Endothelial cell (in vitro differentiated cells): ENCODE data around the gene CDH18. TPM values are rescaled to one million over a fixed set of nuclear protein-coding genes. Genes with fewer than 3 reads are reported as not detected.
A peak's percentile ranks its signal among the peaks of the same experiment; 100 is the strongest.

Experiments used
- DNase-seq: peaks from one replicate; pipeline ENCODE4 v3.0.0; 2021; ENCODE audit warnings: low spot score
- H3K27ac Mint-ChIP-seq: one replicate; pipeline ENCODE4 v1.8.0; 2021; ENCODE audit warnings: mixed read lengths, inconsistent platforms; ENCODE audit not compliant: unreplicated experiment
- H3K27me3 Mint-ChIP-seq: one replicate; pipeline ENCODE4 v1.8.0; 2021; ENCODE audit warnings: mild to moderate bottlenecking, moderate library complexity, mixed read lengths, inconsistent platforms; ENCODE audit not compliant: unreplicated experiment
- H3K36me3 Mint-ChIP-seq: one replicate; pipeline ENCODE4 v1.8.0; 2021; ENCODE audit warnings: mild to moderate bottlenecking, low read depth, mixed read lengths, inconsistent platforms; ENCODE audit not compliant: unreplicated experiment
- H3K4me1 Mint-ChIP-seq: one replicate; pipeline ENCODE4 v1.8.0; 2021; ENCODE audit warnings: mild to moderate bottlenecking, mixed read lengths, inconsistent platforms; ENCODE audit not compliant: unreplicated experiment
- H3K4me3 Mint-ChIP-seq: one replicate; pipeline ENCODE4 v1.8.0; 2021; ENCODE audit warnings: mild to moderate bottlenecking, mixed read lengths, inconsistent platforms; ENCODE audit not compliant: unreplicated experiment
- H3K9me3 Mint-ChIP-seq: one replicate; pipeline ENCODE4 v1.8.0; 2021; ENCODE audit warnings: mixed read lengths, inconsistent platforms; ENCODE audit not compliant: unreplicated experiment
- total RNA-seq: library from RNA; stranded (reverse); fragmentation: NEBNext Ultra II Directional; extraction: Animal tissue kit (Norgen Biotek cat#: 25700); gene quantifications from one replicate; pipeline ENCODE4 v1.2.1, GENCODE V29; 2021; ENCODE audit not compliant: unreplicated experiment
- TF ChIP-seq, protein P1 (sequence below): fragments of 200-600 bp; sonication (generic); IDR thresholded peaks from one replicate; pipeline ENCODE4 v1.5.0; 2021; ENCODE audit warnings: antibody characterized with exemption; ENCODE audit not compliant: unreplicated experiment

Gene CDH18
- total RNA-seq, 1 donor from 2014 or later = 0.33 TPM

DNA sequence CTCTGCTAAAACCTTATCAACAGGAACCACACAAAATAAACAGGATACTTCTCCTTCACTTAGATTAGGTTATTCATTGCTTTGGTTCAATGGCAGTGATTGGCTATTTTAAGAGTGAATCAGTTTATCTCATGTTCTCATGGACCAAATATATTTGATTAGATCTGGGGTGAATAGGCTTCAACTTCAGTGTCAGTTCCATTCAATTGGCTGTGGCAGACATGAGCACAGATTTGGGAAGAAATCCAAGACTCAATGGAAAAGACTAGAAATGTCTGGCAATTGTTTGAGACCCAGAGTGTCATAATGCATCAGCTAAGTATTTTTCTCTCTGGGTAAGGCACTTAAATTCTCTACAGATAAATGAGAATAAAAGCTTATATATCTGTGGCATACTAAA, 37.1 kb downstream of the CDH18 start:
- H3K36me3 Mint-ChIP-seq = no peaks in the 10 kb centered on the region
- TF ChIP-seq, protein P1, sequence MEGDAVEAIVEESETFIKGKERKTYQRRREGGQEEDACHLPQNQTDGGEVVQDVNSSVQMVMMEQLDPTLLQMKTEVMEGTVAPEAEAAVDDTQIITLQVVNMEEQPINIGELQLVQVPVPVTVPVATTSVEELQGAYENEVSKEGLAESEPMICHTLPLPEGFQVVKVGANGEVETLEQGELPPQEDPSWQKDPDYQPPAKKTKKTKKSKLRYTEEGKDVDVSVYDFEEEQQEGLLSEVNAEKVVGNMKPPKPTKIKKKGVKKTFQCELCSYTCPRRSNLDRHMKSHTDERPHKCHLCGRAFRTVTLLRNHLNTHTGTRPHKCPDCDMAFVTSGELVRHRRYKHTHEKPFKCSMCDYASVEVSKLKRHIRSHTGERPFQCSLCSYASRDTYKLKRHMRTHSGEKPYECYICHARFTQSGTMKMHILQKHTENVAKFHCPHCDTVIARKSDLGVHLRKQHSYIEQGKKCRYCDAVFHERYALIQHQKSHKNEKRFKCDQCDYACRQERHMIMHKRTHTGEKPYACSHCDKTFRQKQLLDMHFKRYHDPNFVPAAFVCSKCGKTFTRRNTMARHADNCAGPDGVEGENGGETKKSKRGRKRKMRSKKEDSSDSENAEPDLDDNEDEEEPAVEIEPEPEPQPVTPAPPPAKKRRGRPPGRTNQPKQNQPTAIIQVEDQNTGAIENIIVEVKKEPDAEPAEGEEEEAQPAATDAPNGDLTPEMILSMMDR = no peak
- no peaks in the 10 kb centered on the region for H3K9me3 Mint-ChIP-seq
- peak overlapping the region; percentile 86 for H3K27ac Mint-ChIP-seq
- H3K27me3 Mint-ChIP-seq = no peaks in the 10 kb centered on the region
- H3K4me1 Mint-ChIP-seq = peaks cover 15% of the 10 kb centered on the region
- H3K4me3 Mint-ChIP-seq = no peak overlapping the region
- DNase-seq = no peak

GRCh38 chr5:19940192-19940591, 47.8 kb downstream of the CDH18 start:
- no peak overlapping the region for H3K4me3 Mint-ChIP-seq
- TF ChIP-seq, protein P1 = no peak
- peaks cover 5% of the 10 kb centered on the region for H3K4me1 Mint-ChIP-seq
- H3K27me3 Mint-ChIP-seq = no peaks in the 10 kb centered on the region
- H3K9me3 Mint-ChIP-seq = no peaks in the 10 kb centered on the region
- no peaks in the 10 kb centered on the region for H3K36me3 Mint-ChIP-seq
- no peak for DNase-seq
- no peak overlapping the region for H3K27ac Mint-ChIP-seq

DNA sequence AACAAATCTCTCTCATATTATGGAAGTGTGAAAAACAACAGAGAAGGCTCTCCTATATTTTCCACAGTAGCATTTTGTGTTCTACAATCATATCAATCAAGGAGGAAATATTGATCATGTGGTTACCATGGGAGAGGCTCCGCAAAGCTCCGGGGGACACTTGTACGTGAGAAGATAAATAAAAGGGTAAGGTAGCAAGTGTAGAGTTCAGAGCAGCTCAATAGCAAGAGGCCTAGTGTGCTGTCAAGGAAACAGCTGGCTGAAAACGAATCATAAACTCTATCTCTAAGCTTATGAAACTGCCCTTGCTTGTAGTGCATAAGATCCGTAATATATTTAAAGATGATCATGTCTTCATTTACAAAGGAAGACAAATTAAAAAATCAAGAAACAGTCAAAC, 57.5 kb downstream of the CDH18 start:
- peaks cover 20% of the 10 kb centered on the region for H3K4me1 Mint-ChIP-seq
- no peak overlapping the region for H3K4me3 Mint-ChIP-seq
- TF ChIP-seq, protein P1 = no peak
- no peak overlapping the region for H3K27ac Mint-ChIP-seq
- H3K36me3 Mint-ChIP-seq = no peaks in the 10 kb centered on the region
- H3K27me3 Mint-ChIP-seq = no peaks in the 10 kb centered on the region
- DNase-seq = no peak
- no peaks in the 10 kb centered on the region for H3K9me3 Mint-ChIP-seq

GRCh38 chr5:19928562-19929421, 59.2 kb downstream of the CDH18 start:
- H3K36me3 Mint-ChIP-seq = no peaks in the 10 kb centered on the region
- H3K9me3 Mint-ChIP-seq = no peaks in the 10 kb centered on the region
- H3K27me3 Mint-ChIP-seq = no peaks in the 10 kb centered on the region
- H3K27ac Mint-ChIP-seq = no peak overlapping the region
- no peak overlapping the region for H3K4me3 Mint-ChIP-seq
- no peak for DNase-seq
- peaks cover 10% of the 10 kb centered on the region for H3K4me1 Mint-ChIP-seq
- TF ChIP-seq, protein P1 = no peak

DNA sequence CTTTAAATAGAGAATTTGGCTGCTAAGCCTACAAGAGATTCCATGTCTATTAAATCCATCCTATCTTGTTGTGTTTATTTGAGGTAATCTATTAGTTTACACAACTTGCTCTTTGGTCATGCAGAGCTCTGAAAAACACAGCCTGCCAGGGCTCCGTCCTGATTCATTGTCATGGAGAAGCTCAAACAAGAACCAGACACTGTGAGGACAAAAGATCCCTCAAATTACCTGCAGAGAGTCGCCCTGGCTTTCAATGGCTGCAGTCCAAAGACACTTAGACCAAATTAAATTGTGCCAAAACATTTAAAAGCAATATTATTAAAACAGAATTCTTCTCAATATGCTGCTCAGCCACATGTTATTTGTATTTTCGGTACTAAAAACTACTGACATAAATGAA, 60.1 kb downstream of the CDH18 start:
- H3K27me3 Mint-ChIP-seq = no peaks in the 10 kb centered on the region
- no peaks in the 10 kb centered on the region for H3K9me3 Mint-ChIP-seq
- no peaks in the 10 kb centered on the region for H3K36me3 Mint-ChIP-seq
- H3K4me3 Mint-ChIP-seq = no peak overlapping the region
- TF ChIP-seq, protein P1 = no peak
- H3K4me1 Mint-ChIP-seq = peaks cover 10% of the 10 kb centered on the region
- no peak overlapping the region for H3K27ac Mint-ChIP-seq
- DNase-seq = no peak
